ENCODE data around the gene FCGR3A.
"Not testable (repeated sequence)": the region's sequence is repeated elsewhere in the genome, so short reads cannot be mapped to it uniquely, and the experiment has no call there.

Gene FCGR3A

DNA sequence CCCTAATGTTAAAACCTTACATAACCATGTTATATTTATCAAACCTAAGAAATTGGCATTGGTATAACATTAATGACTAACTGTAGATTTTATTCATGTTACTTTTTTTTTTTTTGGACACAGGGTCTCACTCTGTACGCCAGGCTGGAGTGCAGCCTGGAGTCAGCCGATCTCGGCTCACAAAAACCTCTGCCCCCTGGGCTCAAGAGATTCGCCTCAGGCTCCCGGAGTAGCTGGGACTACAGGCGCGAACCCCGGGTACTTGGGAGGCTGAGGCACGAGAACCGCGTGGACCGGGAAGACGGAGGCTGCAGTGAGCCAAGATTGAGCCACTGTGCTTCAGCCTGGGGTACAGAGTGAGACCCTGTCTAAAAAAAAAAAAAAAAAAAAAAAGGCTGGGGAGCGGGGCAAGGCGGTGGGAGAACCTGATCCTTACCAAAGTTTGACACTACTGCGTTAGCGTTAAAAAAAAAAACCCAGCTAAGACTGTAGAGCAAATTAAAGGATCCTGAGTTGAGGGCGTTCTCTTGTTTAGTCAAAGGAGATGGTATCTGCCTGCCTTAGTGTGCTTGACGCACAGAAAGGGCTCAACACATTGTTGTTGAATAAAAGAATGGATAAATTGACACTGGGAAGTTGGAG lies 20.0 kb downstream of the FCGR3A start:
- not testable (repeated sequence) for DNase-seq (ENCODE audit: low spot score)

- DNase-seq (ENCODE audit: low spot score): not testable (repeated sequence)
These were observed 21.1 kb downstream of the FCGR3A start for GRCh38 chr1:161528550-161528949.

DNA sequence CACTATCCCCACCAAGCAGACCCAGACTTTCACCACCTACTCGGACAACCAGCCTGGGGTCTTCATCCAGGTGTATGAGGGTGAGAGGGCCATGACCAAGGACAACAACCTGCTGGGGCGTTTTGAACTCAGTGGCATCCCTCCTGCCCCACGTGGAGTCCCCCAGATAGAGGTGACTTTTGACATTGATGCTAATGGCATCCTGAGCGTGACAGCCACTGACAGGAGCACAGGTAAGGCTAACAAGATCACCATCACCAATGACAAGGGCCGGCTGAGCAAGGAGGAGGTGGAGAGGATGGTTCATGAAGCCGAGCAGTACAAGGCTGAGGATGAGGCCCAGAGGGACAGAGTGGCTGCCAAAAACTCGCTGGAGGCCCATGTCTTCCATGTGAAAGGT lies 23.7 kb downstream of the FCGR3A start:
- DNase-seq (ENCODE audit: low spot score): not testable (repeated sequence)

GRCh38 chr1:161525321-161525720 lies 24.3 kb downstream of the FCGR3A start:
- not testable (repeated sequence) for DNase-seq (ENCODE audit: low spot score)

GRCh38 chr1:161524742-161525291 lies 24.8 kb downstream of the FCGR3A start:
- not testable (repeated sequence) for DNase-seq (ENCODE audit: low spot score)

DNA sequence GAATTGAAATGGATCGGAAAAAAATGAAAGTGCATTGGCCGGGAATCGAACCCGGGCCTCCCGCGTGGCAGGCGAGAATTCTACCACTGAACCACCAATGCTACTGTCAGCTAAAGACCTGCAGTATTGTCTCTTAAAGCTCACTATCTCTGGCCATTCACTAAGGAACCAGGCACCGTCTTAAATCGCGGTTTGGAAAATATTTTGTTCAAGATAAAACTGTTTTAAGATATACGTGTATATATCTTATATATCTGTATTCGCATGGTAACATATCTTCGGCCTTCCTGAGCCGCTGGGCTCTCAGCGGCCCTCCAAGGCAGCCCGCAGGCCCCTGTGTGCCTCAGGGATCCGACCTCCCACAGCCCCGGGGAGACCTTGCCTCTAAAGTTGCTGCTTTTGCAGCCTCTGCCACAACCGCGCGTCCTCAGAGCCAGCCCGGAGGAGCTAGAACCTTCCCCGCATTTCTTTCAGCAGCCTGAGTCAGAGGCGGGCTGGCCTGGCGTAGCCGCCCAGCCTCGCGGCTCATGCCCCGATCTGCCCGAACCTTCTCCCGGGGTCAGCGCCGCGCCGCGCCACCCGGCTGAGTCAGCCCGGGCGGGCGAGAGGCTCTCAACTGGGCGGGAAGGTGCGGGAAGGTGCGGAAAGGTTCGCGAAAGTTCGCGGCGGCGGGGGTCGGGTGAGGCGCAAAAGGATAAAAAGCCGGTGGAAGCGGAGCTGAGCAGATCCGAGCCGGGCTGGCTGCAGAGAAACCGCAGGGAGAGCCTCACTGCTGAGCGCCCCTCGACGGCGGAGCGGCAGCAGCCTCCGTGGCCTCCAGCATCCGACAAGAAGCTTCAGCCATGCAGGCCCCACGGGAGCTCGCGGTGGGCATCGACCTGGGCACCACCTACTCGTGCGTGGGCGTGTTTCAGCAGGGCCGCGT lies 25.5 kb downstream of the FCGR3A start, which contains the start of gene HSPA6:
Gene HSPA6, plus strand, starts transcription at position 724 of the 925 bp plus-strand sequence. Its CDS starts 119 bp downstream, at position 843.
- DNase-seq (ENCODE audit: low spot score): peak; percentile 62

DNA sequence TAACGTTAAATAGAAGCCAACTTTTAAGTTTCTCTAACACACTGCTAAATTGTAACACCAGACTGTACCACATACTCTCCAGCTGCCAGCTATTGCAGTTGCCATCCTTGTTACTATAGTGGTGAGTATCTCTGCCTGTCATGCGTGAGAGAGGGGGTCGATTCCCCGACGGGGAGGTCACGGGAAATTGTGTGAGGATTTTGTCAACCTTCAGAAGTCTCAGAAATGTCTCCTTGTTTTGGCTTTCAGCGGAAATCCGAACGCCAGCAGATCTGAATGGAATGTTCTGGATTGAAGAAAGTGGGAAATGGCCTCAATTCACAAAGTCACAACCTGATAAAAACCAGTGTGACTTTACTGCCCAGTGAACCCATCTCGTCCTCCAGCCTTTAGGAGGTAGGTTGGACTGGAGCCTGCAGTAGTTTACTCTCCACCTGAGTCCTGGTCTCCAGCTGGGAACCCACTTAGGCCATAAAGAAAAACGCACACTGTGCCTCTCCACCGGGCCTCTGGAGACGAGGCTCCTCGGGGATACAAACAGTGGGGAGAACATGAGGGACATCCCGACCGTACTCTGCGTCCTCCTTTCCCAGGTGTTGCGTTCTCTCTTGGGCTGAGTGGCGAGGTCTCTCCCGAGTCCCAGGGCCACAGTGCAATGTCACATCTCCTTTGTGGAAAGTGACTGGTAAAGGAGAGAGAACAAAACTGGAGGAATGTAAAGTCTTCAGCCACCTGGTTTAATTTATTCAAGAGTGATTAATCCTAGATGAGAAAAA lies 26.4 kb downstream of the FCGR3A start:
- DNase-seq (ENCODE audit: low spot score): not testable (repeated sequence)

GRCh38 chr1:161513953-161514352 lies 35.7 kb downstream of the FCGR3A start:
- not testable (repeated sequence) for DNase-seq (ENCODE audit: low spot score)

GRCh38 chr1:161513448-161513780 lies 36.2 kb downstream of the FCGR3A start:
- not testable (repeated sequence) for DNase-seq (ENCODE audit: low spot score)

- DNase-seq (ENCODE audit: low spot score): not testable (repeated sequence)
These were observed 36.8 kb downstream of the FCGR3A start for GRCh38 chr1:161512636-161513447.

DNA sequence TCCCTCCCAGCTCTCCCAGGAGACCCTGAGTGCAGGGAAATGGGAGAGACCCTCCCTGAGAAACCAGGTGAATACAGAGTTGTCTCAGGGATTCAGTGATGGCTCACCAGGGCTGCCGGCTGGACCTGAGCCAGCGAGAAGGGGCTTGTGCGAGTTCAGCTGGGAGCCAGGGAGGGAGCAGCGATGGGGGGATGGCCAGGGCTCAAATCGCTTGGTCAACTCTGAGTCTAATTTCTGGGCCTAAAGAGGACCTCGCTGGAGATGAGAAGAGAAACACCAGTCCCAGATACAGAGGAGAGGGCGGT lies 37.9 kb downstream of the FCGR3A start:
- no peak for DNase-seq (ENCODE audit: low spot score)

DNA sequence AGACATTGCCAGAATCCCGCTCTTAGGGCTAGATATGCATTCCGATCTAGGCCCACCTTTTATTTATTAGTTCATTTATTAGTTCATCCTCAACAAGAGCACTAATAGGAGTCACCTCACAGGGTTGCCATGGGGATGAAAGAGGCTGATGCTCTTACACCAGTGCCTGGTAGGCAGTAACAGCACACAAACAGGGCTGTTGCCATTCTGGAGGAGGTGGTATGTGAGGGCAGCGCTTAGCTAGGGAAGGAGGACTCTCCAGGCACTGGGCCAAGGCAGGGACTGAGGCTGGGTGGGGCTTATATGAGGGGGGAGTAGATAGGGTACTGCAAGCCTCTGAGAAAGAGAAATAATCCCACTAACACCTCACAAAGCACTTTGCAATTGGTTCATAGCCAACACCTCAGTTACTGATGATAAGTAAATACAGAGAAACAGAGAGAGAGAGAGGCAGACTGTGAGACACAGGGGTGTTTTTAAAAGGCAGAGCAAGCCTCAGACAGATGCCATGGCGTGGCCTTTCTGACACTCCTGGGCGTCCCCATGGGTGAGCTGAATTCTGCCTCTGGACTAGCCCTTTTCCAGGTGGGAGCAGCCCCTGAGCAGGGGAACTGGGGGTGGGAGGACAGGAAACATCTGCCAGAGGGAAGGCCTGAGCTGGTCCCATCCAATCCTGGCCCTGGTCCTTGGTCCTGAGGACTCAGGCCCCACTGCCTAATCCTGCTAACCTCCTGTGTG lies 38.4 kb downstream of the FCGR3A start:
- no peak for DNase-seq (ENCODE audit: low spot score)

GRCh38 chr1:161510477-161510876 lies 39.1 kb downstream of the FCGR3A start:
- DNase-seq (ENCODE audit: low spot score): no peak

GRCh38 chr1:161506336-161507223 lies 43.0 kb downstream of the FCGR3A start:
- no peak for DNase-seq (ENCODE audit: low spot score)

DNA sequence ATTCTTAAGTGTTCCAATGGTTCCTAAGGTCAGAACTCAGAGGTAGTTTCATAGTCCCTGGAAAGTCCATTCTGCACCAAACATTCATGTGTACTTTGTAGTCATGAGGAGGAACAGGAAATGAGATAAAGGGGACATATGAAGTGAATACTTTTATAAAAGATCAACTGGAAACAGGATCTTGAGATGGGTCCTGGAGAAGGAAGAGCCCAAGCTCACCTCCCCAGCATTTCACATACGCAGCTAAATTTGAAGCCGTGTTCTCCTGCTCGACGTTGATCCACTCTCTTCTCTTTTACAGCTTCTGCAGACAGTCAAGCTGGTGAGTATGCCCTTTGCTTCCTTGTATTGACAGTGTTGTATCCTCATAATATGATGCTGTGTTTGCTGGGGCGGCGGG lies 43.9 kb downstream of the FCGR3A start:
- no peak for DNase-seq (ENCODE audit: low spot score)

- DNase-seq (ENCODE audit: low spot score): no peak
These were observed 46.2 kb downstream of the FCGR3A start for GRCh38 chr1:161503394-161503748.

GRCh38 chr1:161502641-161503393 lies 46.8 kb downstream of the FCGR3A start:
- no peak for DNase-seq (ENCODE audit: low spot score)

DNA sequence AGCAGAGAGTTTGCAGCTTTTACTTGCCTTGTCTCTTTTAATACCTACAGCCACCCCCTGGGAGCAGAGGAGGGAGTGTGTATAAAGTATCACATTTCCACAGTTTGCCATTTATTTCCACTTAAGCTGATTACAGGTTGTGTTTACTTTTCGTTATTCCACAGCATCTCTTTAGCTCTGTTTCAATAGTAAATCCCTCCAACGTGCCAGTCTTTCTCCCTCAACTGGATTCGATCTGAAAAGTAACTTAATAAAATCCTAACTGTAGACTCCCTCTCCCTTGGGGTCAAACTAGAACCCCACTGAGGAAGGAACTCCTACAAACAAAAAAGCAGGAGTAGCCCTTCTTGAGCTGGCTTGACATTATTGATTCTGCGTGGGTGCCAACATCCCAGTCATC lies 47.4 kb downstream of the FCGR3A start:
- DNase-seq (ENCODE audit: low spot score): no peak

GRCh38 chr1:161501234-161501633 lies 48.4 kb downstream of the FCGR3A start:
- no peak for DNase-seq (ENCODE audit: low spot score)

All from germinal center (tissue), 1 donor.